Measurements from ENCODE around the gene DCAF6. TPM values are rescaled to one million over a fixed set of nuclear protein-coding genes. Genes with fewer than 3 reads are reported as not detected.

Gene DCAF6
- total RNA-seq, 2 donors from 2014 or later = 21.4 to 32.3 TPM

DNA sequence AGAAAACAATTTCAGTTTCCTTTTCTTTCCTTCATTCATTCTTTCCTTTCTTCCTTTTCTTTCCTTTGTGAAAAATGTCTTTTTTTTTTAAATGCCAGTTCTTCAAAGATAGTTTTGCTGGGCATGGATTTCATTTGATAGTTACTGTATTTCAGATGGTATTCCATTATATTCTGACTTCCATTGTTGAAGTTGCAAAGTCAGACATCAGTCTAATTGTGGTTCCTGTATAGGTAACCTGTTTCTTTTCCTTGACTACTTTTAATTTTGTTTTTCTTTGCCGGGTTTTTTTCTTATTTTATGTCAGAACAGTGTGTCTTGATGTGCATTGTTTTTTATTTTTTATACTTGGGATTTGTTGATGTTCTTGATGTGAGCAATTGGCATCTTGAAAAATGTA is 40.8 kb downstream of the DCAF6 start:
- Histone ChIP-seq H3K9me3 (ENCODE audit: control insufficient read depth, low read length) (peaks cover 12% of the 10 kb centered on the region), H3K4me3 (ENCODE audit: low read length) (no peak overlapping the region), H3K36me3 (ENCODE audit: control insufficient read depth, insufficient read depth, low read length) (peaks cover 70% of the 10 kb centered on the region), H3K27ac (ENCODE audit: low read depth, low read length) (no peak overlapping the region), H3K27me3 (ENCODE audit: control insufficient read depth, insufficient read depth, low read length, poor library complexity, severe bottlenecking) (no peaks in the 10 kb centered on the region), H3K9ac (ENCODE audit: extremely low read depth, low read length, poor library complexity, severe bottlenecking) (no peak overlapping the region), H3K4me1 (ENCODE audit: control insufficient read depth, insufficient read depth, low read length) (no peaks in the 10 kb centered on the region)
- Mint-ChIP-seq H3K4me1 (no peaks in the 10 kb centered on the region), H3K36me3 (ENCODE audit: low read depth) (peaks cover 54% of the 10 kb centered on the region), H3K4me3 (no peak overlapping the region), H3K27ac (no peak overlapping the region), H3K27me3 (ENCODE audit: insufficient read depth) (no peaks in the 10 kb centered on the region), H3K9me3 (no peaks in the 10 kb centered on the region)
- 83% methylated on average over 1 of the region's 1 CpG; no CpG with 5 or more reads in 1 of the 2 experiments for WGBS, 2 experiments (ENCODE audit: insufficient coverage in 1 of 2, insufficient read length in 1 of 2)
- no peak for DNase-seq
- TF ChIP-seq, protein P1, sequence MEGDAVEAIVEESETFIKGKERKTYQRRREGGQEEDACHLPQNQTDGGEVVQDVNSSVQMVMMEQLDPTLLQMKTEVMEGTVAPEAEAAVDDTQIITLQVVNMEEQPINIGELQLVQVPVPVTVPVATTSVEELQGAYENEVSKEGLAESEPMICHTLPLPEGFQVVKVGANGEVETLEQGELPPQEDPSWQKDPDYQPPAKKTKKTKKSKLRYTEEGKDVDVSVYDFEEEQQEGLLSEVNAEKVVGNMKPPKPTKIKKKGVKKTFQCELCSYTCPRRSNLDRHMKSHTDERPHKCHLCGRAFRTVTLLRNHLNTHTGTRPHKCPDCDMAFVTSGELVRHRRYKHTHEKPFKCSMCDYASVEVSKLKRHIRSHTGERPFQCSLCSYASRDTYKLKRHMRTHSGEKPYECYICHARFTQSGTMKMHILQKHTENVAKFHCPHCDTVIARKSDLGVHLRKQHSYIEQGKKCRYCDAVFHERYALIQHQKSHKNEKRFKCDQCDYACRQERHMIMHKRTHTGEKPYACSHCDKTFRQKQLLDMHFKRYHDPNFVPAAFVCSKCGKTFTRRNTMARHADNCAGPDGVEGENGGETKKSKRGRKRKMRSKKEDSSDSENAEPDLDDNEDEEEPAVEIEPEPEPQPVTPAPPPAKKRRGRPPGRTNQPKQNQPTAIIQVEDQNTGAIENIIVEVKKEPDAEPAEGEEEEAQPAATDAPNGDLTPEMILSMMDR (conservative IDR thresholded peaks at IDR 0.05) = no peak

DNA sequence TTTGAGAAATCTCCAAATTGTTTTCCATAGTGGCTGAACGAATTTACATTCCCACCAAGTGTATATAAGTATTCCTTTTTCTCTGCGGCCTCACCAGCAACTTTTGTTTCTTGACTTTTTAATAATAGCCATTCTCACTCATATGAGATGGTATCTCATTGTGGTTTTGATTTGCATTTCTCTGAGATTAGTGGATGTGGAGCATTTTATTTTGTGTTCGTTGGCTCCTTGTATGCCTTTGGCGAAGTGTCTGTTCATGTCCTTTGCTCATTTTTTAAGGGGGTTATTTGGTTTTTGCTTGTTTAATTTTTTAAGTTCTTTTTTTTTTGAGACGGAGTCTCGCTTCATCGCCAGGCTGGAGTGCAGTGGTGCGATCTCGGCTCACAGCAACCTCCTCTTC is 45.5 kb downstream of the DCAF6 start:
- Mint-ChIP-seq H3K27me3 (ENCODE audit: insufficient read depth) (no peaks in the 10 kb centered on the region), H3K4me1 (peaks cover 14% of the 10 kb centered on the region), H3K27ac (no peak overlapping the region), H3K9me3 (peaks cover 6% of the 10 kb centered on the region), H3K4me3 (no peak overlapping the region), H3K36me3 (ENCODE audit: low read depth) (peaks cover 44% of the 10 kb centered on the region)
- TF ChIP-seq, protein P1 (conservative IDR thresholded peaks at IDR 0.05) = no peak
- DNase-seq = no peak
- no peak overlapping the region for H3K4me3 ChIP-seq (ENCODE audit: low read length)
- H3K9ac ChIP-seq (ENCODE audit: extremely low read depth, low read length, poor library complexity, severe bottlenecking) = no peak overlapping the region
- peaks cover 72% of the 10 kb centered on the region for H3K36me3 ChIP-seq (ENCODE audit: control insufficient read depth, insufficient read depth, low read length)
- no peaks in the 10 kb centered on the region for H3K4me1 ChIP-seq (ENCODE audit: control insufficient read depth, insufficient read depth, low read length)
- H3K27me3 ChIP-seq (ENCODE audit: control insufficient read depth, insufficient read depth, low read length, poor library complexity, severe bottlenecking) = no peaks in the 10 kb centered on the region
- no peaks in the 10 kb centered on the region for H3K9me3 ChIP-seq (ENCODE audit: control insufficient read depth, low read length)
- H3K27ac ChIP-seq (ENCODE audit: low read depth, low read length) = no peak overlapping the region
- WGBS, 2 experiments (ENCODE audit: insufficient coverage in 1 of 2, insufficient read length in 1 of 2) = 95 to 96% methylated on average over 5 to 9 of the region's 9 CpGs

DNA sequence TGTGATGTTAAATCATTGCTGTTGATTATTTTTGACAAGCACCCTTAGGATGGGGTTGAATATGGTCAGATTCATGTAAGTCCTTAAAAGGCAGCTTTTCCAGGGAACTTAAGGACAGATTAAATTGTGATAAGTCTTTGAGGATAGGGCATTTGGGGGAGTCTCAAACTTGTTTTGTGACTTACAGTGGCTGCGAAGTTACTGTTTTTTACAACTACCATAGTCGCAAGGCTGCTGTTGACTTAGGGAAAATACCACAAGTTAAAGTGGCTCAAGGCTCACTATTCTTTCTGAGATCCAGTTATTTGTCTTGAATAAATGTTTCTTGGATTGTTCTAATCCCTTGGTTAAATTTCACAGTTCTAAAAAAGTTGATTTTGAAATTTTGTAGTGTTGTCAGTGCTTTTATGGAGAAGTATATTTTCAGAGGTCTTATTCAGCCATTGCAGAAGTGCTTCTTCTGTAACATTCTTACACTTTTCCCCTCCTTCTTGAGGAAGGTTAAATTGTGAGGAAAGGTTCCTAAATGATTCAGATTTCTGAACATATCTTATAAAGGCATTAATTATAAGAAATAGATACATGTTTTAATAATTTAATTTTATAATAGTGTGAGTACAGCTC is 47.4 kb downstream of the DCAF6 start:
- peaks cover 6% of the 10 kb centered on the region for H3K9me3 Mint-ChIP-seq
- no peak overlapping the region for H3K9ac ChIP-seq (ENCODE audit: extremely low read depth, low read length, poor library complexity, severe bottlenecking)
- H3K27me3 Mint-ChIP-seq (ENCODE audit: insufficient read depth) = no peaks in the 10 kb centered on the region
- H3K36me3 Mint-ChIP-seq (ENCODE audit: low read depth) = peaks cover 45% of the 10 kb centered on the region
- H3K27me3 ChIP-seq (ENCODE audit: control insufficient read depth, insufficient read depth, low read length, poor library complexity, severe bottlenecking) = no peaks in the 10 kb centered on the region
- H3K4me3 ChIP-seq (ENCODE audit: low read length) = no peak overlapping the region
- TF ChIP-seq, protein P1 (conservative IDR thresholded peaks at IDR 0.05) = no peak
- H3K4me3 Mint-ChIP-seq = no peak overlapping the region
- H3K4me1 ChIP-seq (ENCODE audit: control insufficient read depth, insufficient read depth, low read length) = no peaks in the 10 kb centered on the region
- peaks cover 14% of the 10 kb centered on the region for H3K4me1 Mint-ChIP-seq
- H3K27ac Mint-ChIP-seq = peak overlapping the region; percentile 32
- no peak overlapping the region for H3K27ac ChIP-seq (ENCODE audit: low read depth, low read length)
- H3K36me3 ChIP-seq (ENCODE audit: control insufficient read depth, insufficient read depth, low read length) = peaks cover 69% of the 10 kb centered on the region
- no peaks in the 10 kb centered on the region for H3K9me3 ChIP-seq (ENCODE audit: control insufficient read depth, low read length)
- WGBS, 2 experiments (ENCODE audit: insufficient coverage in 1 of 2, insufficient read length in 1 of 2) = 96% methylated on average over 2 of the region's 2 CpGs; no CpG with 5 or more reads in 1 of the 2 experiments
- DNase-seq = no peak

All from endodermal cell (in vitro differentiated cells).